NB4 (cell line): ENCODE results near the gene CDC42EP1.

Source experiments
- POLR2A ChIP-seq: IDR thresholded peaks from 2 replicates; pipeline ENCODE4 v1.6.1; 2011; ENCODE audit warnings: mild to moderate bottlenecking; ENCODE audit not compliant: insufficient read length; ENCODE audit errors: extremely low read depth
- TF ChIP-seq, protein P1 (sequence below): IDR thresholded peaks from one replicate; pipeline ENCODE4 v1.5.1; 2012; ENCODE audit warnings: low read depth, low read length
- TF ChIP-seq, protein P2 (sequence below): IDR thresholded peaks from 2 replicates; pipeline ENCODE4 v1.6.1; 2011; ENCODE audit warnings: low read depth, low read length

DNA sequence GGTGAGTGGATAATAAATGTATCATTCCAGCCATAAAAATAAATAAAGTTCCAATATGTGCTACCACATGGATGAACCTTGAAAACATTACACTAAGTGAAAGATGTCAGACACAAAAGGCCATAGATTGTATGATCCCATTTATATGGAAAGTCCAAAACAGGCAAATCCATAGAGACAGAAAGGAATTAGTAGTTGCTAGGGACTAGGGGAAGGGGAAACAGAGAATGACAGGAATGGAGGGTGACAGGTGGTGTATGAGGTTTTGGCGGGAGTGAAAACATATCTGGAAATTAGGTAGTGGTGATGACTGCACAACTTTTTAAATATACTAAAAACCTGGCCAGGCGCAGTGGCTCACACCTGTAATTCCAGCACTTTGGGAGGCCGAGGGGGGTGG, 25.8 kb upstream of the CDC42EP1 start:
- TF ChIP-seq, protein P1, sequence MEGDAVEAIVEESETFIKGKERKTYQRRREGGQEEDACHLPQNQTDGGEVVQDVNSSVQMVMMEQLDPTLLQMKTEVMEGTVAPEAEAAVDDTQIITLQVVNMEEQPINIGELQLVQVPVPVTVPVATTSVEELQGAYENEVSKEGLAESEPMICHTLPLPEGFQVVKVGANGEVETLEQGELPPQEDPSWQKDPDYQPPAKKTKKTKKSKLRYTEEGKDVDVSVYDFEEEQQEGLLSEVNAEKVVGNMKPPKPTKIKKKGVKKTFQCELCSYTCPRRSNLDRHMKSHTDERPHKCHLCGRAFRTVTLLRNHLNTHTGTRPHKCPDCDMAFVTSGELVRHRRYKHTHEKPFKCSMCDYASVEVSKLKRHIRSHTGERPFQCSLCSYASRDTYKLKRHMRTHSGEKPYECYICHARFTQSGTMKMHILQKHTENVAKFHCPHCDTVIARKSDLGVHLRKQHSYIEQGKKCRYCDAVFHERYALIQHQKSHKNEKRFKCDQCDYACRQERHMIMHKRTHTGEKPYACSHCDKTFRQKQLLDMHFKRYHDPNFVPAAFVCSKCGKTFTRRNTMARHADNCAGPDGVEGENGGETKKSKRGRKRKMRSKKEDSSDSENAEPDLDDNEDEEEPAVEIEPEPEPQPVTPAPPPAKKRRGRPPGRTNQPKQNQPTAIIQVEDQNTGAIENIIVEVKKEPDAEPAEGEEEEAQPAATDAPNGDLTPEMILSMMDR = no peak
- no peak for TF ChIP-seq POLR2A
- TF ChIP-seq, protein P2, sequence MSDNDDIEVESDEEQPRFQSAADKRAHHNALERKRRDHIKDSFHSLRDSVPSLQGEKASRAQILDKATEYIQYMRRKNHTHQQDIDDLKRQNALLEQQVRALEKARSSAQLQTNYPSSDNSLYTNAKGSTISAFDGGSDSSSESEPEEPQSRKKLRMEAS = no peak
